Astrocyte (in vitro differentiated cells and primary cell): ENCODE results near the gene FAM135A.

Source experiments
- EZH2 ChIP-seq: IDR thresholded peaks from 2 replicates; pipeline ENCODE4 v1.6.1; 2012; ENCODE audit warnings: mild to moderate bottlenecking, low read length, inconsistent platforms; ENCODE audit not compliant: insufficient read depth
- TF ChIP-seq, protein P1 (sequence below): IDR thresholded peaks from 2 replicates; pipeline ENCODE4 v1.5.1; 2011; ENCODE audit warnings: low read depth, mild to moderate bottlenecking, inconsistent platforms, low read length, moderate library complexity; ENCODE audit not compliant: insufficient read depth

DNA sequence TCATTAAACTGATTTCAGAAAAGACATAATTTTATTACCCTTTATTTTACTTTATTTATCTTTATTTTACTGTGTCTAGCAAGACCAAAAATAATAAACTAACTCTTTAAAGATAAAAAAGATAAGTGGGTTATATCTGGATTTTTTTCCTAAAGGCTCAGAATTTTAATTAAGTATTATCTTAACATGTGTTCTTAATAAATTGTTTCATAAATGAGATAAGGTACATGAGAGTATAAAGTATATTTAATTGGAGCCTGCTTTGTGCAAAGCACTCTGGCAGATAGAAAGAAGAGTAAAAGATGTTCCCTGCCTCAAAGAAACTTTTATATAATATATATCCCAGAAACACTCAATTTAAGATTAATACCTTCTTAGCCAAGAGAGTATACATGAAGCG is 8.7 kb upstream of the FAM135A start:
- TF ChIP-seq, protein P1, sequence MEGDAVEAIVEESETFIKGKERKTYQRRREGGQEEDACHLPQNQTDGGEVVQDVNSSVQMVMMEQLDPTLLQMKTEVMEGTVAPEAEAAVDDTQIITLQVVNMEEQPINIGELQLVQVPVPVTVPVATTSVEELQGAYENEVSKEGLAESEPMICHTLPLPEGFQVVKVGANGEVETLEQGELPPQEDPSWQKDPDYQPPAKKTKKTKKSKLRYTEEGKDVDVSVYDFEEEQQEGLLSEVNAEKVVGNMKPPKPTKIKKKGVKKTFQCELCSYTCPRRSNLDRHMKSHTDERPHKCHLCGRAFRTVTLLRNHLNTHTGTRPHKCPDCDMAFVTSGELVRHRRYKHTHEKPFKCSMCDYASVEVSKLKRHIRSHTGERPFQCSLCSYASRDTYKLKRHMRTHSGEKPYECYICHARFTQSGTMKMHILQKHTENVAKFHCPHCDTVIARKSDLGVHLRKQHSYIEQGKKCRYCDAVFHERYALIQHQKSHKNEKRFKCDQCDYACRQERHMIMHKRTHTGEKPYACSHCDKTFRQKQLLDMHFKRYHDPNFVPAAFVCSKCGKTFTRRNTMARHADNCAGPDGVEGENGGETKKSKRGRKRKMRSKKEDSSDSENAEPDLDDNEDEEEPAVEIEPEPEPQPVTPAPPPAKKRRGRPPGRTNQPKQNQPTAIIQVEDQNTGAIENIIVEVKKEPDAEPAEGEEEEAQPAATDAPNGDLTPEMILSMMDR = no peak
- TF ChIP-seq EZH2 = no peak
